Measurements from ENCODE around the gene GTSE1.
A peak's percentile ranks its signal among the peaks of the same experiment; 100 is the strongest.
"Not testable (repeated sequence)": the region's sequence is repeated elsewhere in the genome, so short reads cannot be mapped to it uniquely, and the experiment has no call there.

Gene GTSE1

DNA sequence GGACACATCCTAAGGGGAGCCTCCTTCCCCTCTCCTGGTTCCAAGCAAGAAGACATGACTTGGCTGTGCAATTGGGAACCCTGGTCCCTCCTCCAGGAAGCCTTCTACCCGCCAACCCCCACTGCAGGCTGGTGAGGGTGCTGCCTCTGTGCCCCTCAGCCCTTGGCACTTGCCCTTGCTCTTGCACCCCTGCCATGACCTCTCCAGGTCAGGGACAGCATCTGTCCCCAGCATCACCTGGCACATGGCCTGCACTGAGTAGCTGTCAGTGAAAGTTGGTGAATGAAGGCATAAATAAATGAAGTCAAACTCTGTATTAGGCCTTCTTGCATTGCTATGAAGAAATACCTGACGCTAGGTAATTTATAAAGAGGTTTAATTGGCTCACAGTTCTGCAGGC is 1.9 kb upstream of the GTSE1 start:
- no peak for DNase-seq

DNA sequence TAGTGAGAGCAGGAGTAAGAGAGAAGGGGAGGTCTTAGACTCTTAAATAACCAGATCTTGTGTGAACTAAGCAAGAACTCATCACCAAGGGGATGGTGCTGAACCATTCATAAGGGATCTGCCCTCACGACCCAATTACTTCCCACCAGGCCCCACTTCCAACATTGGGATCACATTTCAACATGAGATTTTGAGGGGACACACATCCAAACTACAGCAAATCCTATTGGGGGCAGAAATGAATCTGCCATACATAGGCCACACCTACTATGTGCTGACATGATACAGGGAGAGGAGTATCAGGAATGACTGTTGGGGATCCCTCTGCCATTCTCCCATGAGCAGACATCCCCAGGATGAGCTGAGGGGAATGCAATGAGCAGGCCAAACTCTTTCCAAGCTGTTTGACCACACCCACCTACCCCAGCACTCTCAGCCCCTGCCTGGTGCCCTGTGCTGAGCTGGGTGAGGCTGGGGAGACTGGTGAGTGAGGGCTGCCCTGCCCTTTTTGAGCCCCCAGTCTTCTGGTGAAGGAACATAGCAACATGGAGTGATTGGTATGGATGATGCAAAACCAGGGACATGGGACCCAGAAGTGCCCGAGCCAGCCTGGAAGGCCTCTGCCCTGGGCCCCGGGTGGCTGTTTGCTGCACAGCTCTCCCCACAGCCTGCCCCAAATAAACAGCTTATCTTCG is 1.2 kb upstream of the GTSE1 start:
- DNase-seq, result no peak

DNA sequence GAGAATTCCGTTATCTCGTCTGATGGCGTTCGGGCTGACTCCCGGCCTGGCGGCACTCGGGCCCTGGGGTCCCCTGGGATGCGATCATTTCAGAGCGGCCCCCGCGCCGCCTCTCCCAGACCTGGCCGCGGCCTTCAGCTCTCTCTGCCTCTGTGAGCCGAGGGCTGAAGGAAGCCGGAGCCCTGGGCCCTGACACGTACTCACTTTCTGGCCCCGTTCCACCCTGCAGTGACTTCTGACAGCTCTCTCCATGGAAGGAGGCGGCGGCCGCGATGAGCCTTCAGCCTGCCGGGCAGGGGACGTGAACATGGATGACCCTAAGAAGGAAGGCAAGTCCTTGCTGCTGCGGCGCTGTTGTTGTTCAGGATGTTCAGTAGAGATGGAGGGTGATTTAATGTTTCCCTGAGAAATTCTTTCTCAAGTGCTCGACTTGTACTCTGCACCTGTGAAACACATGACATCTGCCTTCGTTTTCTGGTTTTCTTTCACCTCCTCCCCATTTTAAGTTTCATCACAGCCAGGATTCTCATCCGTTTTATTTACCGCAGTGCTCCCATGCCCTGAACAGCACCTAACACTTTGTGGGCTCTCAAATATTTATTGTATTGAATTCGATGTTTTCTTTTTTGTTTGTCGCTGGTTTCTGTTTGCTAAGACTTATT is 612 bp downstream of the GTSE1 start:
- peak; percentile 2 for DNase-seq

DNA sequence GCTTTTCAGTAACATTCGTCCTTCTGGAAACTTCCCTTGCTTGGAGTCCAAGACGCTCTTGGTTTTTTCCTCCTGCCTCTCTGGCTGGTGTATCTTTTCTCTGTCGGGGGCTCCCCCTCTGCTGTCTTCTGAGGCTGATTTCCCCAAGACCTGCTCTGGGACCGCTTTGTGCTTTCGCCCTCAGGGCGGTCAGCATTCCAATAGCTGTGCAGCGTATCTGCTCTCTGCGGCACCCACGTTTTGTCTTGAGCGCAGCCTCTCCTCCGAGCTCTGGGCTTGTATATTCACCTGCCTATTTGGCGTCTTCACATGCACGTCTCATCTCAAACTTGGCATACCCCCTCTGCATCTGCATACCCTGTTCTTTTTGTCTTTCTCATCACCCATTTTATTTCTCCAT is 2.4 kb downstream of the GTSE1 start:
- DNase-seq, result no peak

DNA sequence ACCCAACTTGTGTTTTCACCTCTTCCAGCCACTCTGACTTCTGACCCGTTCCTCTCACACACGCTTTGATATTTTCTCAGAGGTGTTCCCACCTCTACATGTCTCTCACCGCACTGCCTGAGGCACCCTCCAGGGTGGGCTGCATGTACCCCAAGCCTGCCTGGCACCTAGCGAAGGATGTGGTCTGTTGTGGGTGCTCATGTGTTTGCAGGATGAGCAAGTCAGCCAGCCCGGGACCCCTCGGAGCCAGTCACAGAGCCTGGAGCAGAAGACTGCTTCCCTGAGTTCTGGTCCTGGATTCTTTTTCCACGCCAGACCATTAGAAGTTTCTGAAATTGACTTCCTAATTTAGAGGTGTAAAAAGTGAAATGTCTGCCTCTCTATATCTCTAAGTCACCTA is 3.8 kb downstream of the GTSE1 start:
- DNase-seq, result no peak

DNA sequence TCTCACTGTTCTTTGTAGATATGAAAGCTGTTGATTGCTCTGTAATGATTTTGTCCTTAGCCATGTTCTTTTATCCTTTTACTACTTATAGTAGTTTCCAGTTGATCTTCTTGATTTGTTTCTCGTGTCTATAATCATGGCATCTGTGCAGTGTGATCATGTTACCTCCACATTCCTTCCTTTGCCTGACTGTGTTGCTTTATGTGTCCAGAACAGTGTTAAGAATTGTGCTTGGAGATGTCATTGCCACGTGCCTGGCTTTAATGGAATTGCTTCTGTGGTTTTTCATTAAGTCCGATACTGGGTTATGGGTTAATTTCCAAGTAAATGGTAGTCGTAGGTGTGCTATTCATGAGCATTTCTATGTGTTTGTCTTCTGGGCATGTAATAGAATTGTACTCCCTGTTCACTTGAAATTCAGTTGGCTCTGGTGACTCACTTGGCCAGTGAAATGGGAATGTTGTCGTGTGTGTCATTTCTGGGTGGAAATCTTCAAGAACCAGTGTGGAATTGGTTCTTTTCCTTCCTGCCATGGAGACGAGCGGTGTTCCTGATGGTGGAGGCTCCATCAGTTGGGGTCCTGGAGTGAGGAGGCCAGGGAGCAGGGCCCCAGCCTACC is 6.8 kb downstream of the GTSE1 start:
- DNase-seq, result no peak

DNA sequence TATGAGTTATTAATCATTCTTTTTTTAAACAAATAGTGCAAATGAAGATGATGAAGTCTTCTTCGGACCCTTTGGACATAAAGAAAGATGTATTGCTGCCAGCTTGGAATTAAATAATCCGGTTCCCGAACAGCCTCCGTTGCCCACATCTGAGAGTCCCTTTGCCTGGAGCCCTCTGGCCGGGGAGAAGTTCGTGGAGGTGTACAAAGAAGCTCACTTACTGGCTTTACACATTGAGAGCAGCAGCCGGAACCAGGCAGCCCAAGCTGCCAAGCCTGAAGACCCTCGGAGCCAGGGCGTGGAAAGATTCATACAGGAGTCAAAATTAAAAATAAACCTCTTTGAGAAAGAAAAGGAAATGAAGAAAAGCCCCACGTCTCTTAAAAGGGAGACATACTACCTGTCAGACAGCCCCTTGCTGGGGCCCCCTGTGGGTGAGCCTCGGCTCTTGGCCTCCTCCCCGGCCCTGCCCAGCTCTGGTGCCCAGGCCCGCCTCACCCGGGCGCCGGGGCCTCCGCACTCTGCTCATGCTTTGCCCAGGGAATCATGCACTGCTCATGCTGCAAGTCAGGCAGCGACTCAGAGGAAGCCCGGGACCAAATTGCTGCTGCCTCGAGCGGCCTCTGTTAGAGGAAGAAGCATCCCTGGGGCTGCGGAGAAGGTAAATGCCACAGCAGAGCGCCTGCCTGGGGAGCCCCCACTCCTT is 11.8 kb downstream of the GTSE1 start:
- no peak for DNase-seq

DNA sequence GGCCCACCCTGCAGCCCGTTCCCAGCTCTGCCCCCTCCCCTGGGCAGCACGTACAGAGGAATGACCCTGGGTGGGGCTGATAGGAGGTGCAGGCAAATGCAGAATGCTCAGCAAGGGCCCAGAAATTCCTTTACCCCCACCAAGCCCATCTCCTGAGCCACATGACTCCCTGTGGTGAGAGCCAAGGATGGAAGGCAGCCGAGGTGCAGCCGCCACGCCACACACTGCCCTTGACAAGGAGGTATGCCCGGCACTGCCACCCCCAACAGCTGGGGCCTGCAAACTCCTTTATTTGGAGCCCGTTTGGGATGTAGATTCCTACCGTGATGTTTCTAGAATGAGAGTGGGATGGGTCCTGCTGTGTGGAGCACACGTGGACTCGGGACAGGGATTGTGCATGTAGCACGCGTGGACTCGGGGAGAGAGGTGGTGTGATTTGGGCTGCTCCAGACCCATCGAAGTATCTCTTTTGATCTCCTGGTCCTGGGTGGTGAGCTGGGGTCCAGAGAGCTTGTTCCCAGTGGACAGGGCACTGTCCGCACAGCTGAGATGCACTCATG is 12.9 kb downstream of the GTSE1 start:
- DNase-seq, result no peak

DNA sequence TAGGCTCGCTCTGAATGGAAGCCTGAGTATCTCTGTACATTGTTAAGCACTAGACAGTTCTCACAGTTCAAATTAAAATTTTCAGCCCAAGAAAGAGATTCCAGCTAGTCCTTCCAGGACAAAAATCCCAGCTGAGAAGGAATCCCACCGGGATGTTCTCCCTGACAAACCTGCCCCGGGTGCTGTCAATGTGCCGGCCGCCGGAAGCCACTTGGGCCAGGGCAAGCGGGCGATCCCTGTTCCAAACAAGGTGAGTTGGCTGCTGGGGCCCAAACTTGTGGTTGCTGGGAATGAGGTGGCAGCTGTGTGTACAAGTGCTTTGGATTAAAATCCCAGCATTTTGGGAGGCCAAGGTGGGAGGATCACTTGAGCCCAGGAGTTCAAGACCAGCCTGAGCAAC is 15.4 kb downstream of the GTSE1 start:
- no peak for DNase-seq

DNA sequence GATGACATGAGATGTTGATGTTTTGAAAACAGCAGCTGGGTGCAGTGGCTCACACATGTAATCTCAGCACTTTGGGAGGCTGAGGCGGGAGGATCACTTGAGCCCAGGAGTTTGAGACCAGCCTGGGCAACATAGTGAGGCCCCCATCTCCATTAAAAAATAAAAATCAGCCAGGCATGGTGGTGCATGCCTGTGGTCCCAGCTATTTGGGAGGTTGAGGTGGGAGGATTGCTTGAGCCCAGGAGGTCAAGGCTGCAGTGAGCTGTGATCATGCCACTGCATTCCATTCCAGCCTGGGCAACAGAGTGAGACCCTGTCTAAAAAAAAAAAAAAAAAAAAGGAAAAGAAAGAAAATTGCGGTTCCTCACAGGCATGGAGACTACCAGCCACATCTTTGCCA is 16.2 kb downstream of the GTSE1 start:
- DNase-seq, result not testable (repeated sequence)

DNA sequence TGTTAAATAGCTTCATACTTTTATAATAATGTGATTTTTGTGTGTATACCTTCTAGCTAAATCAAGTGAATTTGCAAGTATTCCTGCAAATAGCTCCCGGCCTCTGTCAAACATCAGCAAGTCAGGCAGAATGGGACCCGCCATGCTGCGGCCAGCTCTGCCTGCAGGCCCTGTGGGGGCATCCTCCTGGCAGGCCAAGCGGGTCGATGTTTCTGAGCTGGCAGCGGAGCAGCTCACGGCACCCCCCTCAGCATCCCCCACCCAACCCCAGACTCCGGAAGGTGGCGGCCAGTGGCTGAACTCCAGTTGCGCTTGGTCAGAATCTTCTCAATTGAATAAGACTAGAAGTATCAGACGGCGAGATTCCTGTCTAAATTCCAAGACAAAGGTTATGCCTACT is 19.3 kb downstream of the GTSE1 start:
- no peak for DNase-seq

DNA sequence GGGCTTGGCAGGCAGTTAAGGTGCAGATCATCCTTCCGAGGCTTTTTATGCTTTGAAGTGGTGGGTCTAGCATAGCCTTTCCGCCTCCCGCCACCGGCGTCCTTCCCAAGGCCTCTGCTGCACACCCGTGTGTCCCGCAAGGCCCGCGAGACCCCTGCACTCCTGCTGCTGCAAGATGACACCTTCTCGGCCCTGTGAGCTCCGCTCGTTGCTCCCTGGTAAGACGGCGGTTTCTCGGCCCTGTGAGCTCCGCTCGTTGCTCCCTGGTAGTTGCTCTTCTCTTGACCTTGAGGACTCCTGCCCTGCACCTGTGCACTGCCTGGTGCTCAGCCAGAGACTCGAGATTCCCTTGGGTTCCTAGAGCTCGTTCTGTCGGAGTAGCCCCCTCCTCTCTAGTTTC is 21.0 kb downstream of the GTSE1 start:
- no peak for DNase-seq

DNA sequence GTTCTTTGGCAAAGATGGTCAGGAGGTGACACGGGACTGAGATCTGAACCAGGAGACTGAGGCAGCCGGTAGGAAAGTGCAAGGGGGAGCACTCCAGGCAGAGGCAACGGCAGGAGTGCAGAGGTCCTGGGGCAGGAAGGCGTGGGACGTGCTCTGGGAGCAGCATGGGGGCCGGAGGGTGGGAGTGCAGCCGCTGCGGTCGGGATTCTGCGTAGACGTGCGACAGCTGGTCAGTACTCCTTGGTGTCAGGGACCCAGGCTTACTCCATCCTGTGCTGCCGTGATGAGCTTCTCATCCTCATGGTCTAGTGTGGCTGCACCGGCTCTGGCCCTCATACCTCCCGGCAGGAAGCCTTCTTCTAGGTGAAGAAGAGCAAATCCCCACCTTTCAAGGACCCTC is 21.9 kb downstream of the GTSE1 start:
- DNase-seq, result no peak

DNA sequence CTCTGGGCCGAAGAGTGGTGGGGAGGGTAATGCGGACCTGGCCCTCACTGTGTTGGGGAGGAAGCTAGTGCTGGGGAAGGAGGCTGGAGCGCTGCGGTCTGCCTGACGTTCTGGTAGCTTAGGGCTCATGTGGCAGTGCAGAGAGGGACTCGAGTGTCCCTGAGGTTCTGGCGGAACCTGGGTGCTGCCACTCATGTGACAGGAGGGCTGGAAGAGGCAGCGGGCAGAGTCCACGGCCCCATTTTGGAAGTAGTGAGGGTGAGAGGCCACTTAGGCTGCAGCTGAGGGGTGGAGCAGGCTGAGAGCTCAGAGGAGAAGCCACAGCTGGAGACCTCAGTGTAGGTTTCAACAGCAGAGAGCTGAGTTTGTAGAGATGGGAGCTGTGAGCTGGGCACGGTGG is 22.6 kb downstream of the GTSE1 start:
- DNase-seq, result no peak

DNA sequence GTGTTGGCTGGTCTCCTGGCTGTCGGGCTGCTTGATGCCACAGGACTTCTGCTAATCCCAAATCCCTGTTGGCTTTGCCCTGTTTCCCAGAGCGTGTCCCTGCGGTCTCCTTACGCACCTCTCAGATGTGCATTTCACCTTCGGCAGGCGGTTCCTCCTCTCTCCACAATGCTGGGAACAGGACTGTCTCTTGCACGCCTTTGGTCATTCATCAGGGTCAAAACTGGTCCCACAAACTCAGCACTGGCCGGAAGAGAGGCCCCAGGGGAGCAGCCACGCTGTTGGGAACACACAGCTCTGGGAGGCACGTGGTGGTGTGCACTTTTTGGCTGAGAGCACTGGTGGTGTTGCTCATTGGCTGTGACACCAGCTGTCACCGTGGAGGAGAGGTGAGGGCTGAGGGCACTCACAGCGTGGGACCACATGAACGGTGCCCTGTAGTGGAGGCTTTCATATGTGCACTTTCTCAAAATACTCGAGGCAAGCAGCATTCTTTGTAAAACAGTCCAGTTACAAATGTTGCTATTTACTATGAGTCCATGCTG is 23.6 kb downstream of the GTSE1 start:
- no peak for DNase-seq

DNA sequence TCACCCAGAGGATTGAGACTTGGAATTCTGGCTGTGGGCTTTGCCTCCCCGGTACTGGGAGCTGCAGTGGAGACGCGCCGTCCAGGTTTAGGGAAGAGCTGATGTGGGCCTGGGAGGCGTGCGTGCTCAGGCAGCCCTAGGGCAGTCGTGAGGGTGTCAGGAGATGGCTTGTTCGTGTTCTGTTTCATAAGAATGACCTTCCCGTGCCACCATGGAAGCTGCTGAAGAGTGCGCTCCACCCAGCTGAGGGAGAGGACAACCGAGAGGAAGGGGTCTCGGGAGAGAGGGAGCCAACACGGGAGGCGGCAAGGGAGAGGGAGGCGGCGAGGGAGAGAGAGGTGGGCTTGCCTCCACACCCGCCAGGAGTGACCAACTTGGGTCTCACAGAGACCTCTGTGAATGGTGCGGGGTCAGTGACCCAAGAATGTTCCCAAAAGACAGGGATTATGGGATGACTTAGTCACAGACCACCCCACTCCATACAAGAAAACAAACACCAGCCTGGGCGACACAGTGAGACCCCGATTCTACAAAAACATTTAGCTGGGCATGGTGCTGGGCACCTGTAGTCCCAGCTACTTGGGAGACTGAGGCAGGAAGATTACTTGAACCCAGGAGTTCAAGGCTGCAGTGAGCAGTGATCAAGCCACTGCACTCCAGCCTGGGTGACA is 24.2 kb downstream of the GTSE1 start:
- DNase-seq, result no peak

DNA sequence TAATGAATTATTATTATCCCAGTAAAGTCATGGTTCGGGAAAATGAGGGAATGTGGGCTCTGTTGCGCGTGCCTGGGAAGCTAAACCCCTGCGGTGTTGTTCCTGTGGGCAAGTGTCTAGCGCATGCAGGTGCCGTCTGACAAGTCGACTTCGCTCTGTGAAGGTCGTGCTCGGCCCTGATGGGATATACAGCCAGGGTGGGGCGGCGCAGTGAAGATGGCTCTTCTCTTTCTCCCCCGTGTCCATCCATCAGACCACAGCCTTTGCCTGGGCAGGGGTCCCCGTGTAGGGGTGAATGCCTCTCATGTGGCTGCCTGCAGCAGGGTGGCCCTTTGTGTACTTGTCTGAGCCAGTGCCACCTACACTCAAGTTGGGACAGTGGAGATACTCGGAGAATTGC is 26.0 kb downstream of the GTSE1 start:
- DNase-seq, result no peak

DNA sequence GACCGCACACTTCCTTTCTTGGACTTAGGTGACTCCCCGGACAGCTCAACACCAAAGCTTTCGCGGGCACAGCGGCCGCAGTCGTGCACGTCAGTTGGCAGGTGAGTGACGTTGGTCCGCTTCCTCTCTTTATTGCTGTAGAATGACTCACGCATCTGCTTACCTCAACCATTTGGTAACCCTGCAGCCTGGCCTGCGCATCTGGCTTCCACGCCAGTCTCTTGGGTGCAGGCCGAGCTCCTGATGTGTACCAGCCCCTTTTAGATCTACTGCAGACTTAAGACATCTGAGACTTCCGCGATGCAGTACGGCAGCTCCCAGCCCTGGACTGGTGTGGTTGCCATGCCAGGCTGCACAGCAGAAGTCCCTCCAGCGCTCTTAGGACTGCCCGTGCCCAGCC is 26.5 kb downstream of the GTSE1 start:
- DNase-seq, result no peak

DNA sequence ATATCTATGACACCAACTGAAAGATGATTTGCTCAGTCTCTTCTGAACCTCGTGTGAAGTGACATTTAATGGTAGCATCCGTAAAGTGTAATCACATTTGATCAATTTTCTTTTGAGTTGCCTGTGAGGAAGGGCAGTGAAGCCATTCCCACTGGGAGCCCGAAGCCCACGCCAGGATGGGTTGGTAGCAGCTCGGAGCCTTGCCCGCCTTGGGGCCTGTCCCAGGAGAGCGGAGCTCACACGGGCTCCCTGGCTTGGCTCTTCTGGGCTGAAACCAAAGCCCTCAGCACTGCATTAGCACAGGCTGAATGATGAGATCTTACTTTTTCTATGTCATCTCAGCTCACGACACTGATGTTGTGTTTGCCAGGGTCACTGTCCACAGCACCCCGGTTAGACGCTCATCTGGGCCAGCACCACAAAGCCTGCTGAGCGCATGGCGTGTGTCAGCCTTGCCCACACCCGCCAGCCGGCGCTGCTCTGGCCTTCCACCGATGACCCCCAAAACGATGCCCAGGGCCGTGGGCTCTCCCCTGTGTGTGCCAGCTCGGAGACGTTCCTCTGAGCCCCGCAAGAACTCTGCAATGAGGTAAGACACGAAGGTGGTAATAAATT is 29.5 kb downstream of the GTSE1 start:
- no peak for DNase-seq

DNA sequence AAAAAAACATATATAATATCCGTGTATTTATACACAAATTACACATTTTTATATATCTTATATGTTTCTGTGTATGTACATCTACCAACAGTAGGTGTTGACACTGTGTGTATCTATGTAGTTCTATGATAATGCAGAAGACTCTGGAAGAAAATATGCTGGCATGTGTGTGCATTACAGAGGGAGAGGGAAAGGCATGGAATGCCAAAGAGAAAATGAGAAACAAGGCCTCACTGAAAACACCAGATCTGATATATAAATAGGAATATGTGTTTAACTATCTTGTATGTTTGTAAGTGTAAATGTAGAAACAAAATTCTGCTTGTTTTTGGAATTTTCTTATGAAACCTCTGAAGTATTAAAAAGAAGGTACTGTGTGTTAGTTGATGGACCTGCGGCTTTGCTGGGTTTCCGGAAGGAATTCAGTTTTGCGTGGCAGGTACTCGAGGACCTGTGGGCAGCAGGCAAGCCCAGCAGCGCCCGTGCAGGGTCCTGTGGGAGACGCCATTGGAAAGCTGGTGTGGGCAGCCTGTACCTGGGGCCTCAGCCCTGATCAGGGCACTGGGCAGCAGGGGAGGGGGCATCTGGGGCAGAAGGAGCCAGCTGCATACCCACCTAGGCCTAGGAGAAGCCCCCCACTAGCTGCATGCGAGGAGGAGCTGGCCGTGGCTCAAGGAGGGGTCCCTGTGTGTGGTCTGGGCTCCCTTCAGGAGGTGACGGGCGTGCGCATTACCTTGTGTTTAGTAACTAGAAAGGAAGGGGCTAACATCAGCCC is 31.2 kb downstream of the GTSE1 start:
- no peak for DNase-seq

DNA sequence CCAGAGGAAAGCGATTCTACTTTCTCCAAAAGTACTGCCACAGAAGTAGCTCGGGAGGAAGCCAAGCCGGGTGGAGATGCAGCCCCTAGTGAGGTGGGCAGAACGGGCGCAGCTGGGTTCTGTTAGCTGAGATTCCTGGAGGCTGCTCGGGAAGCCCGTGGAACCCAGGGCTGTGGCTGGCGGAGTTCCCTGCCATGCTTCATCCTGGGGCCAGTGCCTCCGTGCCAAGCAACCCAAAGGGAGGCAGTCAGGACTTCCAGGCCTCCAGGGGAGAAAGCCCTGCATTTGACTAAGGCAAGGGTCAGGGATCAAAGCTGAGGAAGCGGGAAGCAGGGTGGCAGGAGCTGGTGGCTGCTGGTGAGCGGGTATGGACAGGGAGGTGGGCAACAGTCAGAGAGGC is 32.1 kb downstream of the GTSE1 start:
- DNase-seq, result no peak

Data from NCI-H1092 treated with DMSO at 0.1 percent for 48 hours (cell line).